K562 (cell line): Measurements from ENCODE around the gene FAM107B. TPM values are rescaled to one million over a fixed set of nuclear protein-coding genes. Genes with fewer than 3 reads are reported as not detected.

Experiments
- ATAC-seq: fragments of 200-7000 bp; cut with Tn5 transposase; 3 replicates; pipeline ENCODE4 v1.9.1; 2020; ENCODE audit warnings: moderate library complexity
- BruUV-seq: library from RNA; stranded (reverse); fragments of 400-500 nt; replicated peaks from 2 replicates; lab custom pipeline; 2021; lab: Mats Ljungman, UMichigan
- CTCF ChIA-PET: fragments of 300-600 bp; formaldehyde crosslinking; extraction: SDS; loops from one replicate; lab custom pipeline; 2021; ENCODE audit warnings: low intra/inter-chr PET ratio; lab: Yijun Ruan, JAX
- POLR2A ChIA-PET: fragments of 300-600, 350-650 bp; sonication (Branson Sonifier 250); formaldehyde crosslinking; extraction: SDS; loops from one replicate; lab custom pipeline; 2021; ENCODE audit warnings: antibody characterized with exemption, inconsistent platforms; lab: Yijun Ruan, JAX
- DNase-seq, 4 experiments: peaks; one replicate each; pipeline versions ENCODE4 v3.0.0 to v3.0.0-alpha.2; 2011 to 2018; ENCODE audit warnings: low spot score in 3 of 4, mixed read lengths in 3 of 4; ENCODE audit errors: extremely low read depth in 1 of 4
- FAIRE-seq: peaks from 2 replicates; lab custom pipeline; 2011; peaks lifted over from hg19 to GRCh38; lab: Jason Lieb, UNC
- H2AFZ ChIP-seq: 2 replicates; pipeline ENCODE4 v1.6.0; 2011; ENCODE audit warnings: low read depth, low read length, control low read depth, inconsistent platforms
- H3K27ac ChIP-seq: fragments of 200-600 bp; 3 replicates; pipeline ENCODE4 v1.8.0; 2011; ENCODE audit warnings: low read depth, mild to moderate bottlenecking, control low read depth, inconsistent platforms, low read length, moderate library complexity, mixed read lengths; ENCODE audit errors: extremely low read depth
- H3K27me3 ChIP-seq, 2 experiments: fragments of 300-600 bp in 1 of 2; 2 replicates in 1 of 2; 3 replicates in 1 of 2; pipeline versions ENCODE4 v1.6.0 to v1.8.0; 2011; ENCODE audit warnings: inconsistent platforms in 2 of 2, low read length in 2 of 2, mild to moderate bottlenecking in 1 of 2, mixed read lengths in 1 of 2, moderate library complexity in 1 of 2; ENCODE audit not compliant: control insufficient read depth in 2 of 2, insufficient read depth in 2 of 2
- H3K36me3 ChIP-seq: fragments of 300-600 bp; 3 replicates; pipeline ENCODE4 v1.8.0; 2011; ENCODE audit warnings: mild to moderate bottlenecking, low read length, inconsistent platforms; ENCODE audit not compliant: control insufficient read depth, insufficient read depth
- H3K4me1 ChIP-seq, 2 experiments: fragments of 200-600 bp in 1 of 2; replicated peaks in 1 of 2; 2 replicates in 1 of 2; 3 replicates in 1 of 2; pipeline versions ENCODE4 v1.5.1 to v1.8.0; 2011; ENCODE audit warnings: inconsistent platforms in 2 of 2, low read length in 2 of 2, mild to moderate bottlenecking in 1 of 2, mixed read lengths in 1 of 2, moderate library complexity in 1 of 2; ENCODE audit not compliant: control insufficient read depth in 2 of 2, insufficient read depth in 2 of 2
- H3K4me2 ChIP-seq: 2 replicates; pipeline ENCODE4 v1.6.1; 2011; ENCODE audit warnings: low read length, control low read depth, inconsistent platforms, mixed read lengths; ENCODE audit not compliant: insufficient read depth
- H3K4me3 ChIP-seq: fragments of 200-600 bp; sonication (generic), shearing (Covaris generic); 2 replicates; pipeline ENCODE4 v1.5.1; 2016; ENCODE audit warnings: control low read depth, inconsistent platforms
- H3K79me2 ChIP-seq: fragments of 200-600 bp; 3 replicates; pipeline ENCODE4 v1.8.0; 2011; ENCODE audit warnings: low read length, inconsistent platforms; ENCODE audit not compliant: control insufficient read depth, insufficient read depth
- H3K9ac ChIP-seq, 2 experiments: 2 replicates each; pipeline versions ENCODE4 v1.6.0 to v1.6.1; 2011; ENCODE audit warnings: low read depth in 2 of 2, low read length in 2 of 2, control low read depth in 1 of 2, inconsistent platforms in 1 of 2, mild to moderate bottlenecking in 1 of 2, mixed read lengths in 1 of 2; ENCODE audit not compliant: insufficient read depth in 1 of 2
- H3K9me1 ChIP-seq: one replicate; pipeline ENCODE4 v1.6.0; 2011; ENCODE audit warnings: inconsistent platforms, mild to moderate bottlenecking, low read length, moderate library complexity; ENCODE audit not compliant: control insufficient read depth, insufficient read depth
- H3K9me3 ChIP-seq: replicated peaks from 2 replicates; pipeline ENCODE4 v1.5.1; 2011; ENCODE audit warnings: low read depth, low read length, inconsistent platforms; ENCODE audit not compliant: control insufficient read depth, insufficient read depth
- H4K20me1 ChIP-seq: replicated peaks from 2 replicates; pipeline ENCODE4 v1.6.1; 2011; ENCODE audit warnings: low read length, inconsistent platforms, mixed read lengths; ENCODE audit not compliant: control insufficient read depth, insufficient read depth
- ELK3 ChIP-seq: fragments of 450-650 bp; formaldehyde crosslinking; IDR thresholded peaks from 2 replicates; pipeline ENCODE4 v1.4.0; 2020; ENCODE audit warnings: mild to moderate bottlenecking
- GTF2E2 ChIP-seq: fragments of 200-800 bp; sonication (Bioruptor generic); IDR thresholded peaks from 2 replicates; pipeline ENCODE4 v1.6.1; 2016; ENCODE audit warnings: missing genetic modification characterization, missing compliant biosample characterization
- POLR2G ChIP-seq: fragments of 200-400 bp; formaldehyde crosslinking; IDR thresholded peaks from 2 replicates; pipeline ENCODE4 v1.6.1; 2017; ENCODE audit warnings: low read depth, mild to moderate bottlenecking, antibody characterized with exemption, low read length, moderate library complexity
- TSHZ1 ChIP-seq: fragments of 250-450 bp; sonication (Bioruptor Pico); IDR thresholded peaks from 2 replicates; pipeline ENCODE4 v1.4.0; 2020; ENCODE audit warnings: mild to moderate bottlenecking, moderate library complexity
- ZNF239 ChIP-seq: fragments of 250-450 bp; sonication (Bioruptor Pico); IDR thresholded peaks from 2 replicates; pipeline ENCODE4 v1.4.0; 2020; ENCODE audit warnings: mild to moderate bottlenecking
- ZNF75A ChIP-seq: fragments of 450-650 bp; formaldehyde crosslinking; IDR thresholded peaks from 2 replicates; pipeline ENCODE4 v1.4.0; 2020; ENCODE audit warnings: mild to moderate bottlenecking
- WGBS: fragments of 100-300 bp; shearing (Covaris generic); methylation state at CpG from one replicate; pipeline ENCODE4 v1.1.6; 2016; ENCODE audit warnings: low coverage, mixed read lengths; ENCODE audit not compliant: insufficient coverage; ENCODE audit errors: missing lambda C conversion rate; 5-methylcytosine and 5-hydroxymethylcytosine counted together
- in situ Hi-C: fragments of 300-500 bp; cut with MboI; formaldehyde crosslinking; loops from 4 replicates; pipeline ENCODE4 v1.15.0; 2018; ENCODE audit warnings: inconsistent platforms, mixed read lengths
- intact Hi-C: fragments of 100-400 bp; cut with micrococcal nuclease; formaldehyde crosslinking; loops from 2 replicates; pipeline ENCODE4 v1.14.2; 2022
- polyA plus RNA-seq, 8 experiments: library from polyadenylated mRNA; depleted of rRNA in 4 of 8; stranded (reverse) in 5 of 8; unstranded in 3 of 8; fragments of >200 nt; fragmentation: Nextera tagmentation in 2 of 8; fragmentation: Illumina TruSeq in 1 of 8; extraction: Ambion mirVana in 2 of 8; extraction: Trizol in 1 of 8; gene quantifications; 2 replicates each; pipeline versions ENCODE4 v1.2.1 to v1.2.3, GENCODE V29; 2011 to 2014; ENCODE audit warnings: inconsistent platforms in 1 of 8, missing spikeins in 1 of 8
- total RNA-seq, 7 experiments: library from RNA; depleted of rRNA in 6 of 7; stranded (reverse); fragments of >200 nt in 6 of 7; fragmentation: Illumina TruSeq in 2 of 7; extraction: Trizol in 2 of 7; gene quantifications; 2 replicates each; pipeline versions ENCODE4 v1.2.1 to v1.2.3, GENCODE V29; 2011 to 2021; ENCODE audit warnings: low replicate concordance in 1 of 7

Gene FAM107B
- total and polyA plus RNA-seq, 9 of the 15 experiments (the other 6 are each of a cell fraction or from before 2014, with no cell fraction given): 0.40 to 2.8 (median 1.4) TPM

DNA sequence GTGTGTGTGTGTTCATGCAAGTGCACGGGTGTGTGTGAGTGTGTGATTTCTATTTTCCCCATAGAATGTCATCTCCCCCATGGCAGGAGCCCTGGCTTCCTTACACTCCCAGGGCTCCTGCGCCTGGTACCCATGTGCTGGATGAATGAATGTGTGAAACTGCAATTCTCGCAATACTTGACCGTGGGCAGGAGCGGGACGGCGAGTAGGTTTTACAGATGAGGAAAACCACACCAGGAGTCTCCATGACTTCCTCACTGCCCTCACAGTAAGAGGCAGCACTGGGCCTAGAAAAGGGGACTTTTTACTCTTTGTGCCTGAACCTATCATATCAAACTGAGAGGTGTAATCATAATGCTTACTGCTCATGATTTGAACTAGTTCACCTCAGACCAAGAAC lies 276.4 kb downstream of the FAM107B start:
- no peaks in the 10 kb centered on the region for H3K79me2 ChIP-seq
- ATAC-seq: no peak
- no peak overlapping the region for H3K4me2 ChIP-seq
- in situ Hi-C loops: no loop called here
- H3K4me3 ChIP-seq: no peak overlapping the region
- FAIRE-seq: no peak
- H3K9me3 ChIP-seq: no peaks in the 10 kb centered on the region
- TF ChIP-seq ELK3 (no peak), POLR2G (no peak), ZNF239 (CRISPR knock-in tag) (no peak), ZNF75A (no peak), GTF2E2 (tag) (no peak), TSHZ1 (no peak)
- POLR2A ChIA-PET: interaction anchor here (0.6 kb wide), 1 partner anchor 84 kb away, joined by 3 read pairs; no protein-coding TSS in a partner anchor
- H4K20me1 ChIP-seq: no peaks in the 10 kb centered on the region
- CTCF ChIA-PET: interaction anchor here (0.5 to 2.4 kb wide), 3 partner anchors 473 to 640 kb away, joined by 3 to 15 read pairs (median 3); no protein-coding TSS in a partner anchor
- no peak overlapping the region for H2AFZ ChIP-seq
- H3K27ac ChIP-seq: no peak overlapping the region
- H3K36me3 ChIP-seq: no peaks in the 10 kb centered on the region
- no peak overlapping the region for H3K9ac ChIP-seq
- H3K27me3 ChIP-seq: peaks cover 0 to 29% of the 10 kb centered on the region in 2 experiments; a peak in 2 of 5 replicates
- intact Hi-C loops: loop anchor here (5.0 kb wide), 2 partner anchors 59 to 474 kb away; no protein-coding TSS in a partner anchor
- BruUV-seq: no TSS peak
- DNase-seq: no peak
- WGBS: 20% methylated on average over 7 of the region's 7 CpGs
- no peaks in the 10 kb centered on the region for H3K4me1 ChIP-seq
- H3K9me1 ChIP-seq: no peaks in the 10 kb centered on the region
